ENCODE data around the gene PUM1. TPM values are rescaled to one million over a fixed set of nuclear protein-coding genes. Genes with fewer than 3 reads are reported as not detected.
A peak's percentile ranks its signal among the peaks of the same experiment; 100 is the strongest.

PUM1 gene
- total RNA-seq, 2 donors from 2014 or later = 207 to 210 TPM

GRCh38 chr1:30885570-30886522 is 179.7 kb downstream of the PUM1 start:
- Histone ChIP-seq H3K27ac (ENCODE audit: low read depth, low read length) (no peak overlapping the region), H3K36me3 (ENCODE audit: control insufficient read depth, insufficient read depth, low read length) (no peaks in the 10 kb centered on the region), H3K27me3 (ENCODE audit: control insufficient read depth, insufficient read depth, low read length, poor library complexity, severe bottlenecking) (no peaks in the 10 kb centered on the region), H3K4me1 (ENCODE audit: control insufficient read depth, insufficient read depth, low read length) (peaks cover 4% of the 10 kb centered on the region), H3K4me3 (ENCODE audit: low read length) (no peak overlapping the region), H3K9me3 (ENCODE audit: control insufficient read depth, low read length) (no peaks in the 10 kb centered on the region), H3K9ac (ENCODE audit: extremely low read depth, low read length, poor library complexity, severe bottlenecking) (no peak overlapping the region)
- no peak for DNase-seq
- peaks cover 3% of the 10 kb centered on the region for H3K36me3 Mint-ChIP-seq (ENCODE audit: low read depth)
- no peaks in the 10 kb centered on the region for H3K9me3 Mint-ChIP-seq
- WGBS, 2 experiments (ENCODE audit: insufficient coverage in 1 of 2, insufficient read length in 1 of 2) = 85 to 88% methylated on average over 7 to 17 of the region's 17 CpGs
- no peak for TF ChIP-seq CTCF (conservative IDR thresholded peaks at IDR 0.05)
- H3K27ac Mint-ChIP-seq = peak overlapping the region; percentile 50
- H3K27me3 Mint-ChIP-seq (ENCODE audit: insufficient read depth) = no peaks in the 10 kb centered on the region
- peaks cover 4% of the 10 kb centered on the region for H3K4me1 Mint-ChIP-seq
- H3K4me3 Mint-ChIP-seq = no peak overlapping the region

GRCh38 chr1:30884723-30885122 is 180.8 kb downstream of the PUM1 start:
- no peak for DNase-seq
- 84 to 87% methylated on average over 5 of the region's 5 CpGs for WGBS, 2 experiments (ENCODE audit: insufficient coverage in 1 of 2, insufficient read length in 1 of 2)
- H3K9ac ChIP-seq (ENCODE audit: extremely low read depth, low read length, poor library complexity, severe bottlenecking) = no peak overlapping the region
- no peak for TF ChIP-seq CTCF (conservative IDR thresholded peaks at IDR 0.05)
- no peaks in the 10 kb centered on the region for H3K9me3 Mint-ChIP-seq
- H3K4me1 ChIP-seq (ENCODE audit: control insufficient read depth, insufficient read depth, low read length) = peaks cover 4% of the 10 kb centered on the region
- no peaks in the 10 kb centered on the region for H3K36me3 ChIP-seq (ENCODE audit: control insufficient read depth, insufficient read depth, low read length)
- no peaks in the 10 kb centered on the region for H3K9me3 ChIP-seq (ENCODE audit: control insufficient read depth, low read length)
- H3K27ac ChIP-seq (ENCODE audit: low read depth, low read length) = no peak overlapping the region
- H3K4me1 Mint-ChIP-seq = peaks cover 4% of the 10 kb centered on the region
- no peaks in the 10 kb centered on the region for H3K27me3 Mint-ChIP-seq (ENCODE audit: insufficient read depth)
- H3K36me3 Mint-ChIP-seq (ENCODE audit: low read depth) = peaks cover 3% of the 10 kb centered on the region
- no peak overlapping the region for H3K27ac Mint-ChIP-seq
- H3K4me3 ChIP-seq (ENCODE audit: low read length) = no peak overlapping the region
- no peak overlapping the region for H3K4me3 Mint-ChIP-seq
- H3K27me3 ChIP-seq (ENCODE audit: control insufficient read depth, insufficient read depth, low read length, poor library complexity, severe bottlenecking) = no peaks in the 10 kb centered on the region

- Mint-ChIP-seq H3K4me3 (no peak overlapping the region), H3K9me3 (no peaks in the 10 kb centered on the region), H3K36me3 (ENCODE audit: low read depth) (peaks cover 3% of the 10 kb centered on the region), H3K4me1 (peaks cover 4% of the 10 kb centered on the region), H3K27me3 (ENCODE audit: insufficient read depth) (no peaks in the 10 kb centered on the region), H3K27ac (no peak overlapping the region)
- Histone ChIP-seq H3K9ac (ENCODE audit: extremely low read depth, low read length, poor library complexity, severe bottlenecking) (no peak overlapping the region), H3K4me1 (ENCODE audit: control insufficient read depth, insufficient read depth, low read length) (peaks cover 2% of the 10 kb centered on the region), H3K27ac (ENCODE audit: low read depth, low read length) (no peak overlapping the region), H3K27me3 (ENCODE audit: control insufficient read depth, insufficient read depth, low read length, poor library complexity, severe bottlenecking) (no peaks in the 10 kb centered on the region), H3K4me3 (ENCODE audit: low read length) (no peak overlapping the region), H3K9me3 (ENCODE audit: control insufficient read depth, low read length) (no peaks in the 10 kb centered on the region), H3K36me3 (ENCODE audit: control insufficient read depth, insufficient read depth, low read length) (no peaks in the 10 kb centered on the region)
- no peak for DNase-seq
- WGBS, 2 experiments (ENCODE audit: insufficient coverage in 1 of 2, insufficient read length in 1 of 2) = 90 to 92% methylated on average over 8 to 18 of the region's 18 CpGs
- no peak for TF ChIP-seq CTCF (conservative IDR thresholded peaks at IDR 0.05)
These were observed 181.9 kb downstream of the PUM1 start for GRCh38 chr1:30883389-30884172.
